WERI-Rb-1 (cell line): ENCODE results near the gene PRSS50.

Experiments used
- DNase-seq: peaks from one replicate; pipeline ENCODE4 v3.0.0-alpha.2; 2020
- H3K27ac ChIP-seq: fragments of 250-450 bp; sonication (Bioruptor Pico); 2 replicates; pipeline ENCODE4 v1.5.1; 2020; ENCODE audit warnings: mild to moderate bottlenecking, moderate library complexity
- H3K27me3 ChIP-seq: fragments of 250-450 bp; sonication (Bioruptor Pico); 2 replicates; pipeline ENCODE4 v1.5.1; 2021; ENCODE audit warnings: mild to moderate bottlenecking, low read depth, moderate library complexity; ENCODE audit not compliant: insufficient read depth, severe bottlenecking
- H3K36me3 ChIP-seq: fragments of 250-450 bp; sonication (Bioruptor Pico); 2 replicates; pipeline ENCODE4 v1.5.1; 2020; ENCODE audit warnings: mild to moderate bottlenecking, moderate library complexity
- H3K4me3 ChIP-seq: 2 replicates; pipeline ENCODE4 v1.5.1; 2011; ENCODE audit warnings: low read depth, mild to moderate bottlenecking, control low read depth, low read length
- H3K9me3 ChIP-seq: fragments of 250-450 bp; sonication (Bioruptor Pico); 2 replicates; pipeline ENCODE4 v1.5.1; 2021; ENCODE audit warnings: mild to moderate bottlenecking, moderate library complexity; ENCODE audit not compliant: severe bottlenecking
- TF ChIP-seq, protein P1 (sequence below): IDR thresholded peaks from 2 replicates; pipeline ENCODE4 v1.5.1; 2011; ENCODE audit warnings: low read depth, mild to moderate bottlenecking, control low read depth, inconsistent platforms, low read length

The PRSS50 gene

DNA sequence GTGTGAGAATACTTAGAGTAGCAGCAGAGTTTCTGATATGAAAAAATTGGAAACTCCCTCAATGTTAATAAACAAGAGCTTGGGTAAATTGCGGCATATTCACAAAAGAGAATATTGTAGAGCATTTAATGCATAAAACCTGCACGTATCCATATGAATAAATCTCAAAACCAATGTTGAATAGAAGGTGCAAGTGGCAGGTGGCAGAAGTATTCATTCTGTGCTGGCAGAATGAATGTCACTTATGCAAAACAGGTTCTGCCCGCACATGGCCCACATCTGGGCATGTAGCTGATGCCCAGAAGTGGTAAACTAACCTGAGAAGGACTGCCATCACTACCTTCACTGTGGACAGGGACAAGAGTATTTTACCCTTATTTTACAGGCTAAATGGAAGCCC, 14.1 kb upstream of the PRSS50 start:
- Histone ChIP-seq H3K4me3 (no peak overlapping the region), H3K9me3 (no peaks in the 10 kb centered on the region), H3K27ac (no peak overlapping the region), H3K36me3 (no peaks in the 10 kb centered on the region), H3K27me3 (no peaks in the 10 kb centered on the region)
- TF ChIP-seq, protein P1, sequence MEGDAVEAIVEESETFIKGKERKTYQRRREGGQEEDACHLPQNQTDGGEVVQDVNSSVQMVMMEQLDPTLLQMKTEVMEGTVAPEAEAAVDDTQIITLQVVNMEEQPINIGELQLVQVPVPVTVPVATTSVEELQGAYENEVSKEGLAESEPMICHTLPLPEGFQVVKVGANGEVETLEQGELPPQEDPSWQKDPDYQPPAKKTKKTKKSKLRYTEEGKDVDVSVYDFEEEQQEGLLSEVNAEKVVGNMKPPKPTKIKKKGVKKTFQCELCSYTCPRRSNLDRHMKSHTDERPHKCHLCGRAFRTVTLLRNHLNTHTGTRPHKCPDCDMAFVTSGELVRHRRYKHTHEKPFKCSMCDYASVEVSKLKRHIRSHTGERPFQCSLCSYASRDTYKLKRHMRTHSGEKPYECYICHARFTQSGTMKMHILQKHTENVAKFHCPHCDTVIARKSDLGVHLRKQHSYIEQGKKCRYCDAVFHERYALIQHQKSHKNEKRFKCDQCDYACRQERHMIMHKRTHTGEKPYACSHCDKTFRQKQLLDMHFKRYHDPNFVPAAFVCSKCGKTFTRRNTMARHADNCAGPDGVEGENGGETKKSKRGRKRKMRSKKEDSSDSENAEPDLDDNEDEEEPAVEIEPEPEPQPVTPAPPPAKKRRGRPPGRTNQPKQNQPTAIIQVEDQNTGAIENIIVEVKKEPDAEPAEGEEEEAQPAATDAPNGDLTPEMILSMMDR, result no peak
- no peak for DNase-seq

DNA sequence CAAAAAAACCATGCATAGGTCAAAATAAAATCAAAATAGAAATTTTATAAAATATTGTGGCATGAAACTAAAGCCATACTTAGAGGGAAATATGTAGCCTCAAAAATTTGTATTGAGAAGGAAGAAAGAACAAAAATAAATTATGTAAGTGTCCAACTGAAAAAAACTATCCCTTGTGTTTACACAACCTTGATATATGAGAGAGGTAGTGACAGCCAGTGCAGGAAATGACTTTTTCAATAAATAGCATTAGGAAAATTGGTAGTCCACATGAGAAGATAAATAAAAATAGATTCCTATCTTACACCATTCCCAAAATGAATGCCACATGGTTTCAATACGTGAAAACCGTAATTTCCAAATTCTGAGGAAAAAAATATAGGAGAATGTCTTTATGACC, 13.2 kb upstream of the PRSS50 start:
- no peaks in the 10 kb centered on the region for H3K27me3 ChIP-seq
- no peak for DNase-seq
- H3K27ac ChIP-seq, result no peak overlapping the region
- no peak overlapping the region for H3K4me3 ChIP-seq
- no peaks in the 10 kb centered on the region for H3K9me3 ChIP-seq
- no peaks in the 10 kb centered on the region for H3K36me3 ChIP-seq
- TF ChIP-seq, protein P1, result no peak

DNA sequence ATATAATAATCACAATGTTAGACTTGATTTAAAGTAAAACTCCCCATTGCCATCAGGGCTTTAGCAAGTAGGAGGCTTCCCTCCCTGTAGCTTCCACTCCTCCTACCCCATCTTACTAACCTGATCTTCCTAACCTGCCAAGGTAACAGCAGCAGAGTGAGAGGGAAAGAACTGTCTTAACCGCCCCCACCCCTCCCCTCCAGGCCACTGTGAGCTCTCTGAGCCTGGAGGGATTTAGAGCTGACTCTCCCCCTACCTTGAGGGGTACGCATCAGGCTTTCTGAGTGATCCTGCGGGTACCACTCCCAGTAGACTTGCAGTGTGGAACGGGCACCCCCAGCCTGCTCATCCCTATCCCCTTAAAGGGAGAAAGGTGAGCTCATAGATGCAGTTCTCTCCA, 11.4 kb upstream of the PRSS50 start:
- TF ChIP-seq, protein P1, result no peak
- Histone ChIP-seq H3K36me3 (no peaks in the 10 kb centered on the region), H3K9me3 (no peaks in the 10 kb centered on the region), H3K27me3 (no peaks in the 10 kb centered on the region), H3K4me3 (no peak overlapping the region), H3K27ac (no peak overlapping the region)
- DNase-seq, result no peak

DNA sequence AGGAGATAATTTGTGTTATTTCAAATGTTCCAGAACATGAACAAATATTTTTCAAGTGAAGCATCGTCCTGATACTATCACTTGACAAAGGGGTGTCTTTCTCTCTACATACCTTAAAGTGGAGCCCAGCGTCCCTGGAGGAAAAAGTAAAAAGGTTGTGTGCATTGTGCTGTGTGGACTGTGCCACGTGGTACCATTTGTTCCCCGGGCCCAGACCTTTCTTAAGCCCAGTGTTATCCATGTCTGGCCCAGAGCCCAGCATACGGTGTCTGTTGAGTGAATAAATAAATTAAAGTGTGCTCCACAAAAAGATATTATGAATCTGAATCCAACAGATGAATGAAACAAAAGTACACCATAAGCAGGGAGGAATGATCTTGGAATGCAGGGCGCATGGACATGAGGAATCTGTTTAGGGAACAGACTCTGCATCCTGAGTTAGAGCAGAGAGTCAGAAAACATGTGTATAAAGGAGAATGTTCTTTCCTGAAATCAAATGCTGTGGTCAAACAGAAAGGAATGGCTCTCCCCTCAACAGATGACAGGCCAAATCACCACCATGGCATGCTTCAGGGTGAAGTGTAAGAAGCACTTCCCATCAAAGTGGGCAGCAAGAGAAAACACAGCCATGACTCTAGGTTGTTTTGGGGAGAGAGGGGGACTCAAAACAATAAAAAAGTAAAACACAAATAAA, 8.1 kb upstream of the PRSS50 start:
- no peak for DNase-seq
- Histone ChIP-seq H3K36me3 (no peaks in the 10 kb centered on the region), H3K27me3 (no peaks in the 10 kb centered on the region), H3K27ac (no peak overlapping the region), H3K9me3 (no peaks in the 10 kb centered on the region), H3K4me3 (no peak overlapping the region)
- TF ChIP-seq, protein P1, result no peak

DNA sequence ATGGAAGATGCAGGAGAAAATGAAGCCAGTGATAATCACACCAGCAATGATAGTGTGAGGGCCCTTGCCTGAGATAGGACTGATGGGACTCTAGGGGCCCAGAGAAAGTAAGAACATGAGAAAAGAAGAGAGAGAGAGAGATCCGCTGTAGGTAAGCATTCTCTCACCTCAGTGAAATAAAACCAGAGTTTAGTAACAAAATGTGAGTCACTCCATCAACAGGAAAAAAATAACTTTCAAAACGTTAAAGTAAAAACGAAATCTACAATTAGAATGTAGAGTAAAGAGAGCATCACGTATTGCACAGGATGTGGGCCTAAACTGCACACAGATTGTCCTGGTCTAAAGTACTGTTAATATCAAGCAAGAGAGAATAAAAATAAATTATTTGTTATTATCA, 6.8 kb upstream of the PRSS50 start:
- H3K27ac ChIP-seq, result no peak overlapping the region
- TF ChIP-seq, protein P1, result no peak
- no peak overlapping the region for H3K4me3 ChIP-seq
- no peak for DNase-seq
- H3K27me3 ChIP-seq, result no peaks in the 10 kb centered on the region
- no peaks in the 10 kb centered on the region for H3K9me3 ChIP-seq
- no peaks in the 10 kb centered on the region for H3K36me3 ChIP-seq

DNA sequence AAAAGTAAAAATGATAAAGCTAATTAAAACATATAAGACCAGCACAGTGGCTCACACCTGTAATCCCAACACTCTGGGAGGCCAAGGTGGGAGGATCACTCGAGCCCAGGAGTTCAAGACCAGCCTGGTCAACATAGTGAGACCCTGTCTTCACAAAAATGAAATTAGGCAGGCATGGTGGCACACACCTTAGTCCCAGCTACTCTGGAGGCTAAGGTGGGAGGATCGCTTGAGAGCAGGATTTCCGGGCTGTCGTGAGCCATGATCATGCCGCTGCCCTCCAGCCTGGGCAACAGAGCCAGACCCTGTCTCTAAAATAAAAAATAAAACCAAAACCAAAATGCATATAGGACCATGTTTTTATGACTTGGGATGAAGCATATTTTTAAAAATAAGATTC, 4.8 kb upstream of the PRSS50 start:
- H3K4me3 ChIP-seq, result no peak overlapping the region
- no peak overlapping the region for H3K27ac ChIP-seq
- H3K27me3 ChIP-seq, result no peaks in the 10 kb centered on the region
- no peaks in the 10 kb centered on the region for H3K36me3 ChIP-seq
- no peak for DNase-seq
- no peaks in the 10 kb centered on the region for H3K9me3 ChIP-seq
- TF ChIP-seq, protein P1, result no peak
